OCI-LY7 (cell line): Measurements from ENCODE around the gene PPP6R3.

ENCODE experiments used
- CTCF ChIP-seq: fragments of 200-600 bp; sonication (generic); conservative IDR thresholded peaks from 2 replicates; pipeline ENCODE4 v1.5.1; 2014; ENCODE audit warnings: mild to moderate bottlenecking, antibody characterized with exemption, low read length, moderate library complexity, mixed read lengths
- EZH2phosphoT487 ChIP-seq: fragments of 200-600 bp; sonication (generic); IDR thresholded peaks from 2 replicates; pipeline ENCODE4 v1.6.1; 2018; ENCODE audit warnings: low read depth, borderline replicate concordance, mild to moderate bottlenecking, mixed run types, antibody characterized with exemption, low read length, moderate library complexity, mixed read lengths

- TF ChIP-seq CTCF (no peak), EZH2phosphoT487 (no peak)
Measured at GRCh38 chr11:68431984-68432645, 28.4 kb upstream of the PPP6R3 start.
